GM18508 (cell line): ENCODE measurements around the gene MAFF.

Source experiments
- ATAC-seq: cut with Tn5 transposase; IDR thresholded peaks from one replicate; pipeline ENCODE4 v1.9.1; 2021; ENCODE audit warnings: moderate number of reproducible peaks; ENCODE audit not compliant: insufficient read depth, unreplicated experiment

MAFF gene

DNA sequence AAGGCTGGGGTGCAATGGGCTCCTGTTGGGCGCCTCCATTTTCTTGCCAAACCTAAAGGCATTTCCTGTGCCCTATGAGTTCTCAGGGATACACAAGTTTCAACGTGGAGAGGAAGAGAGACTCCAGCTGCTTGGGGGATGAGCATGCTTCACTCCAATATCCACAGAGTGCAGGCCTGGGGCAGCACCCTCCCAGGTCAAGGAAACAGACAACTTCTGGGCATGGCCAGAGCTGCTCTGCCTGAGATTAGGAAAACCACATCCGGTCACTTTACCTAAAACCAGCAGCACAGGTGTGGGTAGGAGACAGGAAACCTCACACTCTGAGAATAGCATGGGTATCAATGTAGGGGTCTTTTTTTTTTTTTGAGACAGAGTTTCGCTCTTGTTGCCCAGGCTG is 42.3 kb downstream of the MAFF start:
- ATAC-seq: no peak

- ATAC-seq: no peak
These were observed 44.4 kb downstream of the MAFF start for GRCh38 chr22:38246046-38246658.

- no peak for ATAC-seq
These were observed 44.9 kb downstream of the MAFF start for GRCh38 chr22:38246692-38247091.

GRCh38 chr22:38247713-38248112 is 45.9 kb downstream of the MAFF start:
- no peak for ATAC-seq

GRCh38 chr22:38248280-38248679 is 46.5 kb downstream of the MAFF start:
- no peak for ATAC-seq

- no peak for ATAC-seq
These were observed 47.5 kb downstream of the MAFF start for GRCh38 chr22:38249301-38249700.

DNA sequence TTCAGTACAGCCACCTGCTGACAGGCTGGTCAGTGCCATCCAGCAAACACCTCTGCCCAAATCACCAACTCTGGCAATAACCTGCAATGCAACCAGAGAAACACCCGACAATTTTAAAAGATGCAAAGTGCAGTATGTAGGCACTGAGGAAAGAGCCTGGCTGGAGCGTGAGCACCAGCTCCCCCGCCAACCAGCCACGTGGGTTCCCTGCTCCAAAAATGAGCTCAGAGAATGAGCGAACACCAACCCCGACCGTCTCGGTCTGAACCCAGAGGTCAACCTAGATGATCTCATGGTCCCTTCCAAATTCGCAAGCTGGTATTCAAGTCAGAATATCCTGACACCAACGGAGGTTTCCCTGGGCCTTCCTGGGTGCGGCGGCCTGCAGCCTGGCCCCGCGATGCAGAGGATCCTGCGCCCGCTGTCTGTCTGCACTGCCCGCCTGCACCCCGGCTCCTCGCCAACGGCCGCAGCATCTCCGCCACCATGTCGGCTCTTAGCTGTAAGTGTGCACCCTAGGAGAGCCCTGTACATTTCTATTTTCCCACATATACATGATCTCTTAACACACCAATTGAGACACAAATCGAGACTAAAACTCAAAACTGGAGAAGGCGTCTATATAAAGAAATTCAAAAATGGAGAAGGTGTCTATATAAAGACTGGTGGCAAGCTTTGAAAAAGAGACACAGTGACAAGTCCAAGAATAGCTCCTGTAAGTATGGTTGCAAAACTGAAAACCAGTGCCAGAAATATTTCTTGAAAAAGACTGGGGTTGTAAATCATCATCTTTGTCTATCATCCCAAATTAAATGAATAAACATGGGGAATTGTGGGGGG is 48.2 kb downstream of the MAFF start:
- no peak for ATAC-seq

DNA sequence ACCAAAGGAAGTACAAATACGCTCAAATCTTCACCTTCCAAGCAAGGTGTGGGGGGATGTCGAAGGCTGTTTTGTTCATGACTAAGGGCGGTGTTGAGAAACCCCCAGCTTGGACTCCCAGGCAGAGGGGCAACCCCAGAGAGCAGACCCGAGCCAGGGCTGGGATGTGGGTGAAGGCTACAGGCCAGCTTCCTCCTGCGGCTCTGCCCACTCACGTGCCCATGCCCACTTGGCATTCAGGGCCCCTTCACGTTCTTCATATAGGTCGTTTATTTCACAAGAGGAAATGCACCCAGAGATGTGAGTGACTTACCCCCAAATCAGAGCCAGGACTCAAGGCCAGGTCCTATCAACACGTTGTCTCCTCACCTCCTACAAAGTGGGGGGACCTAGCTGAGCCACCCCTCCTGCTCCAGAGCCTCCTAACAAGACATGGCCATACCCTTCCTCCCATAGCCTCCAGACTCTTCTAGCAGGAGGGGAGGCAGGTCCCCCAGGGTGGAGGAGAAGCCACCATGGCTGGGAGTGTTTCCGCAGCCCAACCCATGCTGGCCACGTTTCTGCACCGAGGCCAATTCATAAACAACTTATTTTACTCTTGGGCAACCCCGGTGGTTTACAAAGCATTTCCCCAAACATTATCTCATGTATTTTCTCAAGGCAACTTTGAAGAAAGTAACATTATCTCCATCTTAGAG is 49.0 kb downstream of the MAFF start:
- ATAC-seq: no peak

DNA sequence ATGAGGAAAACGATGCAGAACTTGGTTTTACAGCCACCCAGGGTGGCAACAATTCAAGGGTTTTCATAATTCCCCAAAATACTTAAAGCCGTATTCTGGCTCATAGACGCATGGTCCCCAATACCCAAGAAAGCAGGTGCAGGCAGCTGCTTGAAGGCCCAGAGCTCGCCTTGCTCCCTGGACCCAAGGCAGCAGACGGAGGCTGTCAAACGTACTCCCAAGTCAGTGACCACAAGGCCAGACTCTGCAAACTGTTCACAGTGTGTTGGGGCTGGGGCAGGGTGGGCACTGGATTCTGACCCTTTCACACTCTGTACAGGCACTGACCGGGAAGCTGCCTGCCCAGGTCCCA is 49.5 kb downstream of the MAFF start:
- no peak for ATAC-seq

DNA sequence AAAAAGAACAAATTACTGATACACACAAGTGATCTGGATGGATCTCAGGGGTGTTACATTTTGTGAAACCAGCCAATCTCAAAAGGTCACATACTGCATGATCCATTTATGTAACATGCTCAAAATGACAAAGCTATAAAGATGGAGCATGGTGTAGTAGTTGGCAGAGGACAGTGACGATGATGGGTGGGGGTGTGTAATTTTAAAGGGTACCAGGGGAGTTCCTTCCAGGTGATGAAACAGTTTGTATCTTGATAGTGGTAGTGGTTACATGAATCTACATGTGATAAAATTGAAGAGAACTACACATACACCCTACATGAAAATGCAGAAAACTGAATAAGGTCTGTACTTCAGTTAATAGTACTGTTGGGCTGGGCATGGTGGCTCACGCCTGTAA is 53.9 kb downstream of the MAFF start:
- no peak for ATAC-seq

DNA sequence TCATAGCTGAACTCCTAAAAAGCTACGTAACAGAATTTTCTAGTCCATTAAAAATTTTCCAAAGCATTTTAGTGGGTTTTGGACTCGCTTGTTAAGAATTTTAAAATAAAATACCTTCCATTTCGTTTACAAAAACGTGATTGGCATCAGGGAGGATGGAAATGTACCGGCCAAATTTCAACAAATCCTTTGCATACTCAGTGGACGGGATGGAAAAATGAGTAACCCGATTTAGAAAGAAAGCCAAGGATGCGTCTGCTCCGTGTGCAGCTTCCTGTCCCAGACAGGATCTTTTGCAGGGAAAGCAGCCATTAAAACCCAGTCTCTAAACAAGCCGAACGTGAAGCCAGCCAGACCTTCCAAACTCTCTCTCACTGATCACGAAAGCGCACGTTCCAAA is 55.4 kb downstream of the MAFF start:
- ATAC-seq: no peak

- ATAC-seq: no peak
These were observed 56.0 kb downstream of the MAFF start for GRCh38 chr22:38257650-38258250.

DNA sequence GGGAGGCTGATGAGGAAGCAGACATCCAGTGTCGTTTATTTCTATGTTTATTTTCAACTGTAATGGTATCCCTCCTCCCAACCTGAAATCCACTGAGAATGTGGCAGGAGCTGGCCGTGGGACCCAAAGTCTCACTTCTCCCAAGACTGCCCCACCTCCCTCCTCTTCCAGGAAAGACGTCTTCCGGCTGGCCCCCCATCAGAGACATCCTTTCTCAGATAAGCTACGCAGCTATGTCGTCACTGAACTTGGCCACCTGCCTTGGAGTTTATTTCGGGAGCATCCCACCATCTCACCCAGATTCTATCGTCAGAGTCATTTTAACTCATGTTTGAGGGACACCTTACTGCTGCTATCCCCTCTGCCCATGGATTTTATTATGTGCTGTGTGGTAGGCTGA is 57.1 kb downstream of the MAFF start:
- ATAC-seq: no peak

GRCh38 chr22:38259370-38259769 is 57.6 kb downstream of the MAFF start:
- no peak for ATAC-seq

- ATAC-seq: no peak
These were observed 59.2 kb downstream of the MAFF start for GRCh38 chr22:38260761-38261681.

GRCh38 chr22:38262051-38262795 is 60.4 kb downstream of the MAFF start:
- ATAC-seq: no peak

GRCh38 chr22:38264322-38264843 is 62.6 kb downstream of the MAFF start:
- no peak for ATAC-seq
